Measurements from ENCODE around the gene SEC22C. TPM values are rescaled to one million over a fixed set of nuclear protein-coding genes. Genes with fewer than 3 reads are reported as not detected.

Gene SEC22C
- total RNA-seq, 1 donor from 2014 or later, result 48.6 TPM

- H3F3A ChIP-seq (ENCODE audit: low read depth), result no peaks in the 10 kb centered on the region
- Mint-ChIP-seq H3K4me1 (peaks cover 5% of the 10 kb centered on the region), H3K9me3 (no peaks in the 10 kb centered on the region), H3K27ac (no peak overlapping the region), H3K27me3 (ENCODE audit: insufficient read depth, low read depth) (peaks cover 5% of the 10 kb centered on the region), H3K36me3 (no peaks in the 10 kb centered on the region), H3K4me3 (no peak overlapping the region)
- no peak for TF ChIP-seq EZH2phosphoT487 (IDR thresholded peaks at IDR 0.05)
- TF ChIP-seq CTCF (IDR thresholded peaks at IDR 0.05), result no peak
- no peak for TF ChIP-seq EZH2 (IDR thresholded peaks at IDR 0.05)
- no peaks in the 10 kb centered on the region for H3K27me3 ChIP-seq
- no peaks in the 10 kb centered on the region for H3K79me2 ChIP-seq (ENCODE audit: low read depth)
- no peaks in the 10 kb centered on the region for H3K4me1 ChIP-seq
- H3K4me2 ChIP-seq, result no peak overlapping the region
- H2AFZ ChIP-seq (replicated peaks), result no peak overlapping the region
- H3K27ac ChIP-seq, result no peak overlapping the region
- DNase-seq (ENCODE audit: low spot score), result no peak
- no peaks in the 10 kb centered on the region for H3K36me3 ChIP-seq
- H3K9ac ChIP-seq, result no peak overlapping the region
- H3K4me3 ChIP-seq, result no peak overlapping the region
- H3K9me3 ChIP-seq (ENCODE audit: low read depth), result no peaks in the 10 kb centered on the region
- H4K20me1 ChIP-seq (ENCODE audit: low read depth), result no peaks in the 10 kb centered on the region
These were observed 54.3 kb downstream of the SEC22C start for GRCh38 chr3:42527368-42527917.

GRCh38 chr3:42526616-42527367, 55.0 kb downstream of the SEC22C start:
- no peak overlapping the region for H3K4me2 ChIP-seq
- no peak overlapping the region for H3K4me3 ChIP-seq
- no peaks in the 10 kb centered on the region for H4K20me1 ChIP-seq (ENCODE audit: low read depth)
- peak; percentile 35 for DNase-seq (ENCODE audit: low spot score)
- no peak overlapping the region for H3K4me3 Mint-ChIP-seq
- H3K27me3 ChIP-seq, result no peaks in the 10 kb centered on the region
- H3K4me1 ChIP-seq, result no peaks in the 10 kb centered on the region
- H3K9me3 Mint-ChIP-seq, result no peaks in the 10 kb centered on the region
- H3F3A ChIP-seq (ENCODE audit: low read depth), result no peaks in the 10 kb centered on the region
- no peaks in the 10 kb centered on the region for H3K79me2 ChIP-seq (ENCODE audit: low read depth)
- no peak overlapping the region for H3K27ac ChIP-seq
- H2AFZ ChIP-seq (replicated peaks), result no peak overlapping the region
- H3K9ac ChIP-seq, result no peak overlapping the region
- no peak overlapping the region for H3K27ac Mint-ChIP-seq
- no peaks in the 10 kb centered on the region for H3K36me3 ChIP-seq
- peaks cover 5% of the 10 kb centered on the region for H3K4me1 Mint-ChIP-seq
- no peaks in the 10 kb centered on the region for H3K9me3 ChIP-seq (ENCODE audit: low read depth)
- H3K27me3 Mint-ChIP-seq (ENCODE audit: insufficient read depth, low read depth), result peaks cover 4% of the 10 kb centered on the region
- no peaks in the 10 kb centered on the region for H3K36me3 Mint-ChIP-seq
- TF ChIP-seq EZH2 (IDR thresholded peaks at IDR 0.05) (no peak), CTCF (IDR thresholded peaks at IDR 0.05) (peak; percentile 15), EZH2phosphoT487 (IDR thresholded peaks at IDR 0.05) (no peak)

- Histone ChIP-seq H4K20me1 (ENCODE audit: low read depth) (no peaks in the 10 kb centered on the region), H3F3A (ENCODE audit: low read depth) (no peaks in the 10 kb centered on the region), H3K27ac (no peak overlapping the region), H3K9ac (no peak overlapping the region), H3K4me3 (no peak overlapping the region), H3K36me3 (no peaks in the 10 kb centered on the region), H3K4me2 (no peak overlapping the region), H3K27me3 (no peaks in the 10 kb centered on the region), H3K79me2 (ENCODE audit: low read depth) (no peaks in the 10 kb centered on the region), H3K4me1 (no peaks in the 10 kb centered on the region), H2AFZ (replicated peaks) (no peak overlapping the region), H3K9me3 (ENCODE audit: low read depth) (no peaks in the 10 kb centered on the region)
- H3K4me1 Mint-ChIP-seq, result peaks cover 5% of the 10 kb centered on the region
- no peak for DNase-seq (ENCODE audit: low spot score)
- H3K4me3 Mint-ChIP-seq, result no peak overlapping the region
- no peak overlapping the region for H3K27ac Mint-ChIP-seq
- no peaks in the 10 kb centered on the region for H3K9me3 Mint-ChIP-seq
- H3K36me3 Mint-ChIP-seq, result no peaks in the 10 kb centered on the region
- no peak for TF ChIP-seq CTCF (IDR thresholded peaks at IDR 0.05)
- no peak for TF ChIP-seq EZH2phosphoT487 (IDR thresholded peaks at IDR 0.05)
- no peak for TF ChIP-seq EZH2 (IDR thresholded peaks at IDR 0.05)
- peaks cover 4% of the 10 kb centered on the region for H3K27me3 Mint-ChIP-seq (ENCODE audit: insufficient read depth, low read depth)
These were observed 55.9 kb downstream of the SEC22C start for GRCh38 chr3:42525736-42526345.

All from neural progenitor cell (in vitro differentiated cells).